SK-N-SH treated with all-trans-retinoic acid at 6 μM for 48 hours (cell line): ENCODE measurements around the gene SYTL3.

ENCODE experiments used
- ATAC-seq: fragments of 200-7000 bp; cut with Tn5 transposase; 3 replicates; pipeline ENCODE4 v1.9.1; 2020; ENCODE audit warnings: mild to moderate bottlenecking, moderate library complexity
- ARNTL ChIP-seq: fragments of 450-650 bp; formaldehyde crosslinking; IDR thresholded peaks from 2 replicates; pipeline ENCODE4 v1.5.0; 2020; ENCODE audit warnings: low read depth, mild to moderate bottlenecking, moderate library complexity, borderline replicate concordance
- BACH2 ChIP-seq: fragments of 250-450 bp; sonication (Bioruptor Pico); IDR thresholded peaks from 2 replicates; pipeline ENCODE4 v1.9.0; 2021; ENCODE audit warnings: mild to moderate bottlenecking, borderline replicate concordance
- ESRRG ChIP-seq: fragments of 250-450 bp; sonication (Bioruptor Pico); IDR thresholded peaks from 2 replicates; pipeline ENCODE4 v1.6.1; 2021; ENCODE audit warnings: mild to moderate bottlenecking
- ISL1 ChIP-seq: fragments of 250-450 bp; sonication (Bioruptor Pico); IDR thresholded peaks from 2 replicates; pipeline ENCODE4 v2.1.2; 2022; ENCODE audit warnings: mild to moderate bottlenecking, moderate library complexity
- OSR1 ChIP-seq: fragments of 250-450 bp; sonication (Bioruptor Pico); IDR thresholded peaks from 2 replicates; pipeline ENCODE4 v1.8.0; 2022; ENCODE audit warnings: moderate library complexity, mild to moderate bottlenecking, inconsistent platforms
- POU6F1 ChIP-seq: fragments of 250-450 bp; sonication (Bioruptor Pico); IDR thresholded peaks from 2 replicates; pipeline ENCODE4 v1.8.0; 2021; ENCODE audit warnings: low read depth, mild to moderate bottlenecking, moderate library complexity, borderline replicate concordance
- PPARA ChIP-seq: fragments of 250-450 bp; sonication (Bioruptor Pico); IDR thresholded peaks from 2 replicates; pipeline ENCODE4 v1.5.0; 2020; ENCODE audit warnings: mild to moderate bottlenecking, borderline replicate concordance
- RARB ChIP-seq: fragments of 250-450 bp; sonication (Bioruptor Pico); IDR thresholded peaks from 2 replicates; pipeline ENCODE4 v1.8.0; 2021; ENCODE audit warnings: mild to moderate bottlenecking, moderate library complexity
- SNAI2 ChIP-seq: fragments of 250-450 bp; sonication (Bioruptor Pico); IDR thresholded peaks from 2 replicates; pipeline ENCODE4 v1.5.0; 2020; ENCODE audit warnings: mild to moderate bottlenecking, moderate library complexity
- TCF4 ChIP-seq: fragments of 250-450 bp; sonication (Bioruptor Pico); IDR thresholded peaks from 2 replicates; pipeline ENCODE4 v1.8.0; 2021; ENCODE audit warnings: mild to moderate bottlenecking, moderate library complexity, borderline replicate concordance
- TSHZ2 ChIP-seq: fragments of 250-450 bp; sonication (Bioruptor Pico); IDR thresholded peaks from 2 replicates; pipeline ENCODE4 v1.5.0; 2020; ENCODE audit warnings: mild to moderate bottlenecking, moderate library complexity
- ZC3H10 ChIP-seq: fragments of 250-450 bp; sonication (Bioruptor Pico); IDR thresholded peaks from 2 replicates; pipeline ENCODE4 v1.5.1; 2021; ENCODE audit warnings: mild to moderate bottlenecking, moderate library complexity
- ZFP3 ChIP-seq: fragments of 250-450 bp; sonication (Bioruptor Pico); IDR thresholded peaks from 2 replicates; pipeline ENCODE4 v1.5.0; 2020; ENCODE audit warnings: mild to moderate bottlenecking, moderate library complexity
- ZNF565 ChIP-seq: fragments of 450-650 bp; formaldehyde crosslinking; conservative IDR thresholded peaks from 2 replicates; pipeline ENCODE4 v1.5.0; 2020; ENCODE audit warnings: low read depth, mild to moderate bottlenecking, moderate library complexity
- ZNF8 ChIP-seq: fragments of 450-650 bp; formaldehyde crosslinking; IDR thresholded peaks from 2 replicates; pipeline ENCODE4 v1.5.0; 2020; ENCODE audit warnings: mild to moderate bottlenecking, moderate library complexity
- TF ChIP-seq, protein P1 (sequence below): fragments of 250-450 bp; sonication (Bioruptor Pico); IDR thresholded peaks from 2 replicates; pipeline ENCODE4 v1.5.1; 2021; ENCODE audit warnings: mild to moderate bottlenecking, moderate library complexity
- TF ChIP-seq, protein P2 (sequence below): fragments of 250-450 bp; sonication (Bioruptor Pico); IDR thresholded peaks from 2 replicates; pipeline ENCODE4 v1.5.1; 2020; ENCODE audit warnings: low read depth, mild to moderate bottlenecking, moderate library complexity

The SYTL3 gene

DNA sequence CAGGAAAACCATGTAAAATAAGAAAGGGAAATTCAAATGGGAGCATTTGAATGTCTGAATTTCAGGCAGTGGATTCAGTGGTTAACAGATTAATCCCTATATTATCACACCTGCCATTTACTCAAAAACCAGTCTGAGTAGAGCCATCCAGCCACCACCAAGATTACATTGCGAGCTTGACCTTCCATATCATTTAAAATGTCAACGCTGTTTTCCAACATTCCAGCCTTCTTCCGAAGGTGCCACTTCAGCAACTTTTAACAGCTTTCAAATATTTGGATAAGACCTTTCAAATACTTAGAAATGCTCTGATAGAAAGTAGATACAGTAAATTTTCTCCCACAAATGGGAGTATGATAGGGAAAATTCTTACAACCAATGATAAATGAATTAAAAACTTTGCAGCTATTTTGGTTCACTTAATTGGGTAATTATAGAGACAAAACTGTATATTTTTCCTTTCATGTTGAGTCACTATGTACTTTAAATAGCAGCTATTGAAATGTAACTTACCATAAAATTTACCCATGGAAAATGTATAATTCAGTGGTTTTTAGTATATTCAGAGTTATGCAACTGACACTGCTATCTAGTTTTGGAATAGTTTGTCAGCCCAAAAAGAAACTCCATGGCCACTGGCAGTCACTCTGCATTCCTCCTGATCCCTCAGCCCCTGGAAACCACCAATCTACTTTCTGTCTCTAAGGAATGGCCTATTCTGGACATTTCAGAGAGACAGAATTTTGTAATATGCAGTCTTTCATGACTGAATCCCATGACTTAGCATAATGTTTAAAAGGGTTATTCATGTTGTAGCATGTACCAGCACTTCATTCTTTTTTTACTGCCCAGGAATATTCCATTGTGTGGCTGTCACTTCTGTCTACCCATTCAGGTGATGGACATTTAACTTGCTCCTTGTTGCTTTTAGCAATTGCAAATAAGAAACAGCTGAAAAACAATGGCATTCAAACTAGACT is 147.8 kb downstream of the SYTL3 start:
- no peak for TF ChIP-seq BACH2 (CRISPR knock-in tag)
- no peak for TF ChIP-seq ESRRG (CRISPR knock-in tag)
- TF ChIP-seq ISL1 (CRISPR knock-in tag): no peak
- ATAC-seq: no peak

DNA sequence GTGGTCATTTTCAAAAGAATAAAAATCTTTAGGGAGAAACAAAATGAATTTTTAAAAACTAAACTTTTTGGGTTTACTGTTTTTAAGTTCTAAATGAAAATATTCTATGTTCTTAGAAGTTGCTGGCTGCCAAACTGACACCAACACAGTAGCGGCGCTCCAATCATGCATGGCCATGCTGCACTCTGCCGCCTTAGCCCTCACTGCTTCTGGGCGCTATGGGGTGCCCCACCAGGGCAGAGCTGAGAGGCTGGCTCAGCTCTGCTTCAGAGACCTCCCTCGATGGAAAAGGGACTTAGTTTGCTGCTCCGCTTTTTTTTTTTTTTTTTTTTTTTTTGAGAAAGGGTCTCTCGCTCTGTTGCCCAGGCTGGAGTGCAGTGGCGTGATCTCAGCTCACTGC is 148.5 kb downstream of the SYTL3 start:
- no peak for ATAC-seq

GRCh38 chr6:158799051-158799792 is 149.4 kb downstream of the SYTL3 start:
- peak; percentile 80 for ATAC-seq
- TF ChIP-seq RARB (CRISPR knock-in tag) (no peak), SNAI2 (CRISPR knock-in tag) (peak; percentile 80; the same call in 1 of the 2 replicates), OSR1 (no peak), ZNF8 (CRISPR knock-in tag) (no peak), ZFP3 (CRISPR knock-in tag) (0 out of 2 replicates have a peak, but pooled peaks have one; percentile 37), ARNTL (CRISPR knock-in tag) (no peak), ESRRG (CRISPR knock-in tag) (no peak), TCF4 (CRISPR knock-in tag) (0 out of 2 replicates have a peak, but pooled peaks have one; percentile 44), ISL1 (CRISPR knock-in tag) (peak; percentile 78), TSHZ2 (CRISPR knock-in tag) (peak; percentile 86)
- TF ChIP-seq, protein P1, sequence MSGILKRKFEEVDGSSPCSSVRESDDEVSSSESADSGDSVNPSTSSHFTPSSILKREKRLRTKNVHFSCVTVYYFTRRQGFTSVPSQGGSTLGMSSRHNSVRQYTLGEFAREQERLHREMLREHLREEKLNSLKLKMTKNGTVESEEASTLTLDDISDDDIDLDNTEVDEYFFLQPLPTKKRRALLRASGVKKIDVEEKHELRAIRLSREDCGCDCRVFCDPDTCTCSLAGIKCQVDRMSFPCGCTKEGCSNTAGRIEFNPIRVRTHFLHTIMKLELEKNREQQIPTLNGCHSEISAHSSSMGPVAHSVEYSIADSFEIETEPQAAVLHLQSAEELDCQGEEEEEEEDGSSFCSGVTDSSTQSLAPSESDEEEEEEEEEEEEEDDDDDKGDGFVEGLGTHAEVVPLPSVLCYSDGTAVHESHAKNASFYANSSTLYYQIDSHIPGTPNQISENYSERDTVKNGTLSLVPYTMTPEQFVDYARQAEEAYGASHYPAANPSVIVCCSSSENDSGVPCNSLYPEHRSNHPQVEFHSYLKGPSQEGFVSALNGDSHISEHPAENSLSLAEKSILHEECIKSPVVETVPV (CRISPR knock-in tag): no peak
- TF ChIP-seq, protein P2, sequence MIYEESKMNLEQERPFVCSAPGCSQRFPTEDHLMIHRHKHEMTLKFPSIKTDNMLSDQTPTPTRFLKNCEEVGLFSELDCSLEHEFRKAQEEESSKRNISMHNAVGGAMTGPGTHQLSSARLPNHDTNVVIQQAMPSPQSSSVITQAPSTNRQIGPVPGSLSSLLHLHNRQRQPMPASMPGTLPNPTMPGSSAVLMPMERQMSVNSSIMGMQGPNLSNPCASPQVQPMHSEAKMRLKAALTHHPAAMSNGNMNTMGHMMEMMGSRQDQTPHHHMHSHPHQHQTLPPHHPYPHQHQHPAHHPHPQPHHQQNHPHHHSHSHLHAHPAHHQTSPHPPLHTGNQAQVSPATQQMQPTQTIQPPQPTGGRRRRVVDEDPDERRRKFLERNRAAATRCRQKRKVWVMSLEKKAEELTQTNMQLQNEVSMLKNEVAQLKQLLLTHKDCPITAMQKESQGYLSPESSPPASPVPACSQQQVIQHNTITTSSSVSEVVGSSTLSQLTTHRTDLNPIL (CRISPR knock-in tag): no peak

More for the DNA sequence above, 148.5 kb downstream of the SYTL3 start:
- TF ChIP-seq PPARA (CRISPR knock-in tag): no peak
- no peak for TF ChIP-seq ZNF565
- no peak for TF ChIP-seq ZC3H10 (CRISPR knock-in tag)
- TF ChIP-seq RARB (CRISPR knock-in tag): no peak
- TF ChIP-seq POU6F1: no peak
- TF ChIP-seq, protein P1 (CRISPR knock-in tag): no peak
- TF ChIP-seq OSR1: no peak
- no peak for TF ChIP-seq ISL1 (CRISPR knock-in tag)
- no peak for TF ChIP-seq TSHZ2 (CRISPR knock-in tag)
